SU-DHL-6 (cell line): Measurements from ENCODE around the gene CACNA1B.

ENCODE experiments used
- H2AFZ ChIP-seq: fragments of 200-600 bp; sonication (generic); 2 replicates; pipeline ENCODE4 v1.6.1; 2014; ENCODE audit warnings: low read depth, mild to moderate bottlenecking, moderate library complexity, mixed read lengths, antibody characterized with exemption, low read length; ENCODE audit not compliant: severe bottlenecking
- H3F3A ChIP-seq: fragments of 200-600 bp; shearing (Covaris generic); 2 replicates; pipeline ENCODE4 v1.6.0; 2016; ENCODE audit warnings: antibody characterized with exemption, mild to moderate bottlenecking; ENCODE audit not compliant: insufficient read depth
- H3K27ac ChIP-seq: fragments of 200-600 bp; sonication (generic); 2 replicates; pipeline ENCODE4 v1.5.1; 2016; ENCODE audit warnings: low read depth, mild to moderate bottlenecking, low read length, moderate library complexity, mixed read lengths
- H3K27me3 ChIP-seq: fragments of 200-600 bp; sonication (generic), shearing (Covaris generic); 2 replicates; pipeline ENCODE4 v1.6.0; 2014; ENCODE audit warnings: mild to moderate bottlenecking, low read length
- H3K36me3 ChIP-seq: fragments of 200-600 bp; sonication (generic); 2 replicates; pipeline ENCODE4 v1.6.1; 2014; ENCODE audit warnings: mild to moderate bottlenecking, low read length, mixed read lengths
- H3K4me2 ChIP-seq: fragments of 300-600, 200-600 bp; shearing (Covaris generic), sonication (generic); 2 replicates; pipeline ENCODE4 v1.6.0; 2014; ENCODE audit warnings: low read length, low read depth, mild to moderate bottlenecking; ENCODE audit not compliant: poor library complexity, severe bottlenecking
- H3K4me3 ChIP-seq: fragments of 200-600 bp; sonication (generic); 2 replicates; pipeline ENCODE4 v1.5.1; 2014; ENCODE audit warnings: antibody characterized with exemption, low read length, mild to moderate bottlenecking, mixed read lengths; ENCODE audit not compliant: insufficient read depth, poor library complexity, severe bottlenecking
- H3K79me2 ChIP-seq: fragments of 200-600 bp; sonication (generic); 2 replicates; pipeline ENCODE4 v1.6.1; 2014; ENCODE audit warnings: mild to moderate bottlenecking, low read length, moderate library complexity; ENCODE audit not compliant: insufficient read depth
- H3K9ac ChIP-seq: fragments of 200-600 bp; sonication (generic); 2 replicates; pipeline ENCODE4 v1.7.0; 2014; ENCODE audit warnings: mild to moderate bottlenecking, low read length
- H3K9me2 ChIP-seq: fragments of 200-600 bp; sonication (generic); replicated peaks from 2 replicates; pipeline ENCODE4 v1.6.1; 2014; ENCODE audit warnings: low read length; ENCODE audit not compliant: insufficient read depth
- H3K9me3 ChIP-seq: fragments of 200-600 bp; sonication (generic); 2 replicates; pipeline ENCODE4 v1.6.1; 2014; ENCODE audit warnings: low read length, mixed read lengths; ENCODE audit not compliant: insufficient read depth
- H4K20me1 ChIP-seq: fragments of 200-600 bp; sonication (generic); 2 replicates; pipeline ENCODE4 v1.6.1; 2014; ENCODE audit warnings: low read depth, mild to moderate bottlenecking, antibody characterized with exemption, low read length, moderate library complexity, mixed read lengths
- CTCF ChIP-seq: fragments of 200-600 bp; sonication (generic); IDR thresholded peaks from one replicate; pipeline ENCODE4 v1.5.1; 2017; ENCODE audit warnings: antibody characterized with exemption, mild to moderate bottlenecking, low read length, moderate library complexity; ENCODE audit not compliant: insufficient read depth, poor library complexity, severe bottlenecking
- EZH2phosphoT487 ChIP-seq: fragments of 200-600 bp; sonication (generic), shearing (Covaris generic); conservative IDR thresholded peaks from 2 replicates; pipeline ENCODE4 v1.6.1; 2018; ENCODE audit warnings: mild to moderate bottlenecking, antibody characterized with exemption, low read length, moderate library complexity, mixed read lengths

The CACNA1B gene

GRCh38 chr9:138020120-138020794, 142.7 kb downstream of the CACNA1B start:
- no peak overlapping the region for H2AFZ ChIP-seq
- TF ChIP-seq EZH2phosphoT487, result no peak
- no peak for TF ChIP-seq CTCF
- H4K20me1 ChIP-seq, result no peaks in the 10 kb centered on the region

GRCh38 chr9:138020795-138021182, 143.2 kb downstream of the CACNA1B start:
- H3K9ac ChIP-seq, result no peak overlapping the region
- TF ChIP-seq EZH2phosphoT487 (no peak), CTCF (no peak)
- H3K9me3 ChIP-seq, result no peaks in the 10 kb centered on the region
- no peak overlapping the region for H3K27ac ChIP-seq
- H3K36me3 ChIP-seq, result no peaks in the 10 kb centered on the region
- H3F3A ChIP-seq, result no peaks in the 10 kb centered on the region
- H2AFZ ChIP-seq, result no peak overlapping the region
- H3K9me2 ChIP-seq, result no peaks in the 10 kb centered on the region
- no peaks in the 10 kb centered on the region for H3K27me3 ChIP-seq
- no peaks in the 10 kb centered on the region for H3K79me2 ChIP-seq
- H3K4me3 ChIP-seq, result no peak overlapping the region
- no peak overlapping the region for H3K4me2 ChIP-seq
- no peaks in the 10 kb centered on the region for H4K20me1 ChIP-seq

More at GRCh38 chr9:138020120-138020794, 142.7 kb downstream of the CACNA1B start:
- Histone ChIP-seq H3K27me3 (no peaks in the 10 kb centered on the region), H3K4me3 (no peak overlapping the region), H3K36me3 (no peaks in the 10 kb centered on the region), H3K9ac (no peak overlapping the region), H3K27ac (no peak overlapping the region), H3K9me2 (no peaks in the 10 kb centered on the region), H3K79me2 (no peaks in the 10 kb centered on the region), H3K9me3 (no peaks in the 10 kb centered on the region), H3K4me2 (no peak overlapping the region), H3F3A (no peaks in the 10 kb centered on the region)

GRCh38 chr9:138021251-138022056, 143.9 kb downstream of the CACNA1B start:
- H3K4me3 ChIP-seq, result no peak overlapping the region
- H3K9me2 ChIP-seq, result no peaks in the 10 kb centered on the region
- TF ChIP-seq CTCF (no peak), EZH2phosphoT487 (no peak)
- H3F3A ChIP-seq, result no peaks in the 10 kb centered on the region
- no peak overlapping the region for H3K9ac ChIP-seq
- no peaks in the 10 kb centered on the region for H3K9me3 ChIP-seq
- no peaks in the 10 kb centered on the region for H4K20me1 ChIP-seq
- H3K4me2 ChIP-seq, result no peak overlapping the region
- no peak overlapping the region for H2AFZ ChIP-seq
- H3K36me3 ChIP-seq, result no peaks in the 10 kb centered on the region
- no peaks in the 10 kb centered on the region for H3K79me2 ChIP-seq
- H3K27ac ChIP-seq, result no peak overlapping the region
- no peaks in the 10 kb centered on the region for H3K27me3 ChIP-seq
